22Rv1 (cell line): ENCODE measurements around the gene LMO7.
"Not testable (repeated sequence)": the region's sequence is repeated elsewhere in the genome, so short reads cannot be mapped to it uniquely, and the experiment has no call there.

Experiments used
- ZFX ChIP-seq: fragments of 450-650 bp; IDR thresholded peaks from 2 replicates; pipeline ENCODE4 v1.6.1; 2017; ENCODE audit warnings: antibody characterized with exemption, borderline replicate concordance
- TF ChIP-seq, protein P1 (sequence below): fragments of 450-650 bp; IDR thresholded peaks from 2 replicates; pipeline ENCODE4 v1.5.1; 2017; ENCODE audit warnings: mild to moderate bottlenecking

DNA sequence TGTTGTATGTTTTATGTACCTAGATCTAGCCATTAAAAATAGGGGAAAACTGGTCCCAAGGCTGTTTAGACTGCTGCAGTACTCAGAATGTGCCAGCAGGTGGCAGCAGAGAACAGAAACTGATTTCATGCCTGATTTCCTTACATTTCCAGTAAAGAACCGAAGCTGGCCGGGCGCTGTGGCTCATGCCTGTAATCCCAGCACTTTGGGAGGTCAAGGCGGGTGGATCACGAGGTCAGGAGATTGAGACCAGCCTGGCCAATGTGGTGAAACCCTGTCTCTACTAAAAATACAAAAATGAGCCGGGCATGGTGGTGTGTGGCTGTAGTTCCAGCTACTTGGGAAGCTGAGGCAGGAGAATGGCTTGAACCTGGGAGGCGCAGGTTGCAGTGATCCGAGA, 59.8 kb downstream of the LMO7 start:
- TF ChIP-seq, protein P1, sequence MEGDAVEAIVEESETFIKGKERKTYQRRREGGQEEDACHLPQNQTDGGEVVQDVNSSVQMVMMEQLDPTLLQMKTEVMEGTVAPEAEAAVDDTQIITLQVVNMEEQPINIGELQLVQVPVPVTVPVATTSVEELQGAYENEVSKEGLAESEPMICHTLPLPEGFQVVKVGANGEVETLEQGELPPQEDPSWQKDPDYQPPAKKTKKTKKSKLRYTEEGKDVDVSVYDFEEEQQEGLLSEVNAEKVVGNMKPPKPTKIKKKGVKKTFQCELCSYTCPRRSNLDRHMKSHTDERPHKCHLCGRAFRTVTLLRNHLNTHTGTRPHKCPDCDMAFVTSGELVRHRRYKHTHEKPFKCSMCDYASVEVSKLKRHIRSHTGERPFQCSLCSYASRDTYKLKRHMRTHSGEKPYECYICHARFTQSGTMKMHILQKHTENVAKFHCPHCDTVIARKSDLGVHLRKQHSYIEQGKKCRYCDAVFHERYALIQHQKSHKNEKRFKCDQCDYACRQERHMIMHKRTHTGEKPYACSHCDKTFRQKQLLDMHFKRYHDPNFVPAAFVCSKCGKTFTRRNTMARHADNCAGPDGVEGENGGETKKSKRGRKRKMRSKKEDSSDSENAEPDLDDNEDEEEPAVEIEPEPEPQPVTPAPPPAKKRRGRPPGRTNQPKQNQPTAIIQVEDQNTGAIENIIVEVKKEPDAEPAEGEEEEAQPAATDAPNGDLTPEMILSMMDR, result peak; percentile 92
- not testable (repeated sequence) for TF ChIP-seq ZFX
